T-helper 1 cell treated with Interleukin-12 subunit alpha and Interleukin-12 subunit beta and Interleukin-4 antibody, amounts not matched to agents 30 μg/mL and 1 μg/mL, for 36 hours (primary cell): ENCODE measurements around the gene CMTM4.
"Not testable (repeated sequence)": the region's sequence is repeated elsewhere in the genome, so short reads cannot be mapped to it uniquely, and the experiment has no call there.

ENCODE experiments used
- H3K27ac Mint-ChIP-seq: one replicate; pipeline ENCODE4 v1.8.0; 2021; ENCODE audit warnings: mild to moderate bottlenecking, mixed read lengths
- H3K27me3 Mint-ChIP-seq: one replicate; pipeline ENCODE4 v1.8.0; 2021; ENCODE audit warnings: low read depth, mixed read lengths
- H3K36me3 Mint-ChIP-seq: one replicate; pipeline ENCODE4 v1.8.0; 2021; ENCODE audit warnings: low read depth, mixed read lengths
- H3K4me1 Mint-ChIP-seq: one replicate; pipeline ENCODE4 v1.8.0; 2021; ENCODE audit warnings: low read depth, mixed read lengths
- H3K4me3 Mint-ChIP-seq: one replicate; pipeline ENCODE4 v1.8.0; 2021; ENCODE audit warnings: mild to moderate bottlenecking, moderate library complexity, mixed read lengths
- H3K9me3 Mint-ChIP-seq: one replicate; pipeline ENCODE4 v1.8.0; 2021; ENCODE audit warnings: mixed read lengths

The CMTM4 gene

GRCh38 chr16:66651474-66651765, 45.1 kb downstream of the CMTM4 start:
- Mint-ChIP-seq H3K9me3 (no peaks in the 10 kb centered on the region), H3K27me3 (peaks cover 11% of the 10 kb centered on the region), H3K27ac (no peak overlapping the region), H3K4me1 (peaks cover 14% of the 10 kb centered on the region), H3K4me3 (no peak overlapping the region), H3K36me3 (no peaks in the 10 kb centered on the region)

DNA sequence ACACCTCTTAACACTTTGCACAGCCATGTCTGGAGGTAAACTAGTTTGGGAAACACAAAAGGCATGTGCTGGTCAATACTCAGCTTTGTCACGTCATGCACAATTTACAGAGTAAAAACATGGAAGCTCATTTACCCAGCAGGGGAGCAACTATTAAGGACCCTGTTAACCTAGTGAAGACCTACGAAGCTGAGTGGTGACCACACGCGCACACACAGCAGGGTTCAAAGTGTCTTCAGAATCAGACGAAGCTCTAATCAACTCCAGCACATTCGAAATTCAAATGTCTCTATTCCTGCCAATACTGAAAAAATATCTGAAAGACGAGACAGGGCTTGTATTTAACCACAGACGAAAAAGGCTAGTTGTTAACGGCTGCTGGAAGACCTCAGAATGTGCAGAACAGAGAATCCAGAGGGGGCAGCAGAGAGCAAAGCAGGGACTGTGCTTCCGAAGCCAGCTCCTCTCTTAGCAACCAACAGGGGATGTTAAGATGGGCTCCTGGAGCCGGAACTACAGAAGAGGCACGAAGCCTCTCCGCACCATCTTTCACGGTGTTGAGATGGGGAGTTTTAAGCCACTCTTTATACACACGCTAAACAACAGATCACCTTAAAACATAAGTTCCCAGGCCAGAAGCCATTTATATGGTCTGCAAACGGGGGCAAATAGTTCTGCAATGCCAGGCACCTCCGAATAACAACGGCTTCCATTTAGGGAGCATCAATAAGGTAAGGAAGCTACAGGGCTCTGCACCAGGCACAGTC, 45.7 kb downstream of the CMTM4 start:
- no peaks in the 10 kb centered on the region for H3K9me3 Mint-ChIP-seq
- peaks cover 6% of the 10 kb centered on the region for H3K27me3 Mint-ChIP-seq
- no peaks in the 10 kb centered on the region for H3K36me3 Mint-ChIP-seq
- peak overlapping the region; percentile 43 for H3K4me3 Mint-ChIP-seq
- H3K4me1 Mint-ChIP-seq: peaks cover 14% of the 10 kb centered on the region
- no peak overlapping the region for H3K27ac Mint-ChIP-seq

- no peak overlapping the region for H3K4me3 Mint-ChIP-seq
- no peaks in the 10 kb centered on the region for H3K9me3 Mint-ChIP-seq
These were observed 46.8 kb downstream of the CMTM4 start for GRCh38 chr16:66649636-66650205.

DNA sequence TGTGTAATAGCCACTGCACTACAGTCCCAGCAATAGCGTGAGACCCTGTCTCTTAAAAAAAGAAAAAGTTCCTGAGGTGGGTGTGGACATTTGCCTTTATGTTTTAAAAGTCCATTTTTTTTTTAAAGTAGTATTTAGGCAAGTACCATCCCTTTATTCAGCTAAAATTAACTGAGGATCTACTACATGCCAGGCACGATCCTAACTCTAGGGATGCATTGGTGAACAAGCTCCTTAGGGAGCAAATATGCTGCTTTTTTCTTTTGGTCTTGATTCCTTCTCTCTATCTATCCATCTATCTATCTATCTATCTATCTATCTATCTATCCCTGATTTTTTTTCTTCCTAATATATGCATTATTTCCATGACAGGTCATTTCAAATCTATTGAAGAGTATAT, 47.4 kb downstream of the CMTM4 start:
- H3K36me3 Mint-ChIP-seq: no peaks in the 10 kb centered on the region
- no peak overlapping the region for H3K4me3 Mint-ChIP-seq
- H3K9me3 Mint-ChIP-seq: no peaks in the 10 kb centered on the region
- H3K27ac Mint-ChIP-seq: no peak overlapping the region
- H3K4me1 Mint-ChIP-seq: peaks cover 14% of the 10 kb centered on the region
- peaks cover 6% of the 10 kb centered on the region for H3K27me3 Mint-ChIP-seq

More at GRCh38 chr16:66649636-66650205, 46.8 kb downstream of the CMTM4 start:
- no peak overlapping the region for H3K27ac Mint-ChIP-seq
- peaks cover 6% of the 10 kb centered on the region for H3K27me3 Mint-ChIP-seq
- H3K36me3 Mint-ChIP-seq: no peaks in the 10 kb centered on the region
- H3K4me1 Mint-ChIP-seq: peaks cover 14% of the 10 kb centered on the region

- Mint-ChIP-seq H3K4me3 (no peak overlapping the region), H3K36me3 (no peaks in the 10 kb centered on the region), H3K4me1 (peaks cover 10% of the 10 kb centered on the region), H3K27me3 (peaks cover 6% of the 10 kb centered on the region), H3K9me3 (no peaks in the 10 kb centered on the region), H3K27ac (no peak overlapping the region)
These were observed 48.7 kb downstream of the CMTM4 start for GRCh38 chr16:66647866-66648265.

DNA sequence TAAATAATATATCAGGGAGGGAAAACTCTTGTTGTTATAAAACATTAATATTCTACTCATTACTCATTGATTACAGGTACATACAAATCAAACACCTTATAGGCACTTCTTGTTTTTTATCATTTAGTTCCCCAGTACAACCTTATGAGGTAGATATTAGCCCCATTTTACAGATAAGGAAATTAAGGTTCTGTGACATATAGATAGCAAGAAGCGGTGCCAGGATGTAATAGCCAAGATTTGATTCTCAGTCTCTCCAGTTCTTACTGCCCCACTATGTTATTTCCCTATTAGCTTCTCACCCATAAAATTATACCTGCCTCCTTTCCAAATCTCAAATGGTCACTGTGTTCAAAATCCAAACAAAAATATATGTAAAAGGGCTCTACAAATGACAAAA, 55.2 kb downstream of the CMTM4 start:
- H3K4me1 Mint-ChIP-seq: no peaks in the 10 kb centered on the region
- H3K36me3 Mint-ChIP-seq: no peaks in the 10 kb centered on the region
- no peak overlapping the region for H3K4me3 Mint-ChIP-seq
- H3K27ac Mint-ChIP-seq: no peak overlapping the region
- H3K9me3 Mint-ChIP-seq: no peaks in the 10 kb centered on the region
- peaks cover 17% of the 10 kb centered on the region for H3K27me3 Mint-ChIP-seq

GRCh38 chr16:66640724-66641314, 55.7 kb downstream of the CMTM4 start:
- no peaks in the 10 kb centered on the region for H3K36me3 Mint-ChIP-seq
- no peak overlapping the region for H3K4me3 Mint-ChIP-seq
- H3K27ac Mint-ChIP-seq: no peak overlapping the region
- H3K27me3 Mint-ChIP-seq: peaks cover 17% of the 10 kb centered on the region
- H3K9me3 Mint-ChIP-seq: no peaks in the 10 kb centered on the region
- no peaks in the 10 kb centered on the region for H3K4me1 Mint-ChIP-seq

DNA sequence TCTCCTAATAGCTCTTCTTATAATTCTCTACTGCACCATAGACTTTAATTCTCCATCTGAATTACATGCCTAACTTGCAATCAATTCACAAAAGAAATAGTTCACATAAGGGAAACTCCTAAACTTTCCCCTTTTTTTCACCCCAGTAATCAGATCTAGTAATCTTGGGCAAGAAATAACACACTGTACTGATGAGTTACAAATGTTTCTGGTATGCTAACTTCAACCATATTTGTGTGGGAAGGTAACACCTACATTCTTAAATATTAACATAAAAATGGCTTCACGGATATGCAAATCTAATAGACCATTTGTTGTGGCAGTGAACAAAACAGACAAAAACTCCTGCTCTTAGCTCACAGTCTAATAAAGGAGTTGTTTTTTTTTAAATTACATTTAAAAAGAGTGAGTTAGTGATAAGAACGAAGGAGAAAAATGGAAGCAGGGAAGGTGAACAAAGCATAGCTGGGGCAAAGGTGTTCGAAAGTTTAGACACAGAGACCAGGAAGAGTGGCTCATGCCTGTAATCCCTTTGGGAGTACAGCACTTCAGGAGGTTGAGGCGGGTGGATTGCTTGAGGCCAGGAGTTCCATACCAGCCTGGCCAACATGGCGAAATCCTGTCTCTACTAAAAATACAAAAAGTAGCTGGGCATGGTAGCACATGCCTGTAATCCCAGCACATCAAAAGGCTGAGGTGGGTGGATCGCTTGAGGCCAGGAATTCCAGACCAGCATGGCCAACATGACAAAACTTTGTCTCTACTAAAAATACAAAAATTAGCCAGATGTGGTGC, 57.3 kb downstream of the CMTM4 start:
- Mint-ChIP-seq H3K9me3 (no peaks in the 10 kb centered on the region), H3K4me3 (no peak overlapping the region), H3K27ac (no peak overlapping the region), H3K4me1 (no peaks in the 10 kb centered on the region), H3K36me3 (no peaks in the 10 kb centered on the region), H3K27me3 (peaks cover 17% of the 10 kb centered on the region)

DNA sequence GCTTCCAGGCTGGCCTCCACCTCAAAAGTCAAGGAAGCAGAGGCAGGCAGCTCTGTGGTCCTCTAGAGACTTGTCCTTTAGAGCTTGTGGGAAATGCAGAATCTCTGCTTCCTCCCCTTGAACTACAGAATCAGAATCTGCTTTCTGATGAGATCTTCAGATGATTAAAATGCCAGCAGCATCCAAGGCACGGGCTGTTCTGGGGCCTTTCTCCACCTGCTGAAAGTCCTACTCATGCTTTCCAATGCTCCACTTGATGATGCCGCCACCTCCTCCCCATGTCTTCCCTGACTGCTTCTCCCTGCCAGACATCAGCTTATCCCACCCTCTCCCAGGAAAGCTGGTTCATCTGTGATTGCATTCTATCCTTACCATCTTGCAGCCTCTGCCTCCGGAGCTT, 58.7 kb downstream of the CMTM4 start:
- H3K4me1 Mint-ChIP-seq: no peaks in the 10 kb centered on the region
- H3K27ac Mint-ChIP-seq: no peak overlapping the region
- peaks cover 17% of the 10 kb centered on the region for H3K27me3 Mint-ChIP-seq

DNA sequence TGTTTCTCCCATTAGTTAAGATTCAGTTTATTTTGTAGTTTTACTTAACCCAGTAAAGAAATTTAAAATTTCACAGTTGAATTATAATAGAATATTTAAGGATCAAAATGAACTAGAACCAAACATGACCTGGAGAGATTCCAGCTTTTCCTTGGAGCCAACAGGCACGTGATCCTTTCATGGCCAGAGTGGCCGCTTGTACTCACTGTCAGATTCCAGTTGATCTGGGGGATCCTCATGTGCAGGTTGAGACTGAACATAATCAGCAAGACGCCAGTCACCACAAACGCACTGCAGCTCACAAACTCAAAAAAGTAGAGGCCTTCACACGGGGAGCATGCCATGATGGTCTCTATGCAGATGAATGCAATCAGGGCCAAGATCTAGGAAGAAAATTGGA, 60.3 kb downstream of the CMTM4 start:
- Mint-ChIP-seq H3K27ac (no peak overlapping the region), H3K36me3 (no peaks in the 10 kb centered on the region), H3K9me3 (no peaks in the 10 kb centered on the region), H3K4me3 (no peak overlapping the region), H3K4me1 (no peaks in the 10 kb centered on the region), H3K27me3 (peaks cover 10% of the 10 kb centered on the region)

More for the DNA sequence above, 58.7 kb downstream of the CMTM4 start:
- no peak overlapping the region for H3K4me3 Mint-ChIP-seq
- no peaks in the 10 kb centered on the region for H3K9me3 Mint-ChIP-seq
- no peaks in the 10 kb centered on the region for H3K36me3 Mint-ChIP-seq

GRCh38 chr16:66635406-66635805, 61.1 kb downstream of the CMTM4 start:
- H3K4me1 Mint-ChIP-seq: no peaks in the 10 kb centered on the region
- no peaks in the 10 kb centered on the region for H3K36me3 Mint-ChIP-seq
- no peak overlapping the region for H3K4me3 Mint-ChIP-seq
- H3K27ac Mint-ChIP-seq: no peak overlapping the region
- H3K27me3 Mint-ChIP-seq: peaks cover 10% of the 10 kb centered on the region
- H3K9me3 Mint-ChIP-seq: no peaks in the 10 kb centered on the region

DNA sequence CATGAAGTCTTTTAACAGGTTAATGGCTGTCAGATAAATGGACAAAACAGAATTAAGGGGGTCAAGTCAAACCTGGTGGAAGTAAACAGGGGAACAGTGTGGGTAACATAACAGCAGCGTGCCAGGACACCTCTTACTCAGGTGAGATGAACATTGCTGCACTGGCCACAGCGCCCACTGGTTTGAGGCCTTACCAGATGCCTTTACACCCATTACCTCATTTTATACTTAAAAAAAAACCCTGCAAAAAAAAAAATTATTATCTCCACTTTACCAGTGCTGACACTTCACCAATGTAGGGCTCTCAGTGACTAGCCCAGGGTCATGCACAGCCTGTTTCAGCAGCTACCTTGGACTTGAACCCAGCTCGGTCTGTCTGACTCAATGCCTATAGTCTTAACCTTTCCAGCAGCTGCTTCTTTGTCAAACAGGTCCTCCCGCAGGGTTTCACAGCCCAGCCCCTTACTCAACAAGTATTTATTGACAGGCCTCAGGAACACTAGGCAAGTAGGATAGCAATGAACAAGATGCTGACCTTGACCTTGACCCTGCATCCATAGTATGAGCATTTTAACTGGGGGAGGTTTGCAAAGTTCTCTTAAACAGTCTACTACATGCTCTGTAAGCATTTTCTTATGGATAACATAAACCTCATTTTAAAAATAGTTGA, 61.9 kb downstream of the CMTM4 start:
- no peaks in the 10 kb centered on the region for H3K36me3 Mint-ChIP-seq
- no peaks in the 10 kb centered on the region for H3K9me3 Mint-ChIP-seq
- no peak overlapping the region for H3K4me3 Mint-ChIP-seq
- H3K27ac Mint-ChIP-seq: no peak overlapping the region
- H3K27me3 Mint-ChIP-seq: peaks cover 10% of the 10 kb centered on the region
- no peaks in the 10 kb centered on the region for H3K4me1 Mint-ChIP-seq

DNA sequence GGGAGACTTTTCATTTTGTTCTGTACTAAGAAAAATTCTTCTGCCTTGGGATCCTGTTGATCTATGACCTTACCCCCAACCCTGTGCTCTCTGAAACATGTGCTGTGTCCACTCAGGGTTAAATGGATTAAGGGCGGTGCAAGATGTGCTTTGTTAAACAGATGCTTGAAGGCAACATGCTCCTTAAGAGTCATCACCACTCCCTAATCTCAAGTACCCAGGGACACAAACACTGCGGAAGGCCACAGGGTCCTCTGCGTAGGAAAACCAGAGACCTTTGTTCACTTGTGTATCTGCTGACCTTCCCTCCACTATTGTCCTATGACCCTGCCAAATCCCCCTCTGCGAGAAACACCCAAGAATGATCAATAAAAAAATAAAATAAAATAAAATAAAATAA, 65.0 kb downstream of the CMTM4 start:
- not testable (repeated sequence) for H3K27me3 Mint-ChIP-seq, H3K4me1 Mint-ChIP-seq, H3K4me3 Mint-ChIP-seq, H3K36me3 Mint-ChIP-seq, H3K27ac Mint-ChIP-seq, H3K9me3 Mint-ChIP-seq

DNA sequence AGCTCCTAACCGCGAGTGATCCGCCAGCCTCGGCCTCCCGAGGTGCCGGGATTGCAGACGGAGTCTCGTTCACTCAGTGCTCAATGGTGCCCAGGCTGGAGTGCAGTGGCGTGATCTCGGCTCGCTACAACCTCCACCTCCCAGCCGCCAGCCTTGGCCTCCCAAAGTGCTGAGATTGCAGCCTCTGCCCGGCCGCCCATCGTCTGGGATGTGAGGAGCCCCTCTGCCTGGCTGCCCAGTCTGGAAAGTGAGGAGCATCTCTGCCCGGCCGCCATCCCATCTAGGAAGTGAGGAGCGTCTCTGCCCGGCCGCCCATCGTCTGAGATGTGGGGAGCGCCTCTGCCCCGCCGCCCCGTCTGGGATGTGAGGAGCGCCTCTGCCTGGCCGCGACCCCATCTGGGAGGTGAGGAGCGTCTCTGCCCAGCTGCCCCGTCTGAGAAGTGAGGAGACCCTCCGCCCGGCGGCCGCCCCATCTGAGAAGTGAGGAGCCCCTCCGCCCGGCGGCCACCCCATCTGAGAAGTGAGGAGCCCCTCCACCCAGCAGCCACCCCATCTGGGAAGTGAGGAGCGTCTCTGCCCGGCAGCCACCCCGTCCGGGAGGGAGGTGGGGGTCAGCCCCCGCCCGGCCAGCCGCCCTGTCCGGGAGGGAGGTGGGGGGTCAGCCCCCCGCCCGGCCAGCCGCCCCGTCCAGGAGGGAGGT, 65.8 kb downstream of the CMTM4 start:
- H3K36me3 Mint-ChIP-seq, H3K27me3 Mint-ChIP-seq, H3K4me3 Mint-ChIP-seq, H3K27ac Mint-ChIP-seq, H3K9me3 Mint-ChIP-seq, H3K4me1 Mint-ChIP-seq: not testable (repeated sequence)
